H54 (cell line): ENCODE results near the gene PIP4K2B.

Experiments used
- DNase-seq: peaks from one replicate; pipeline ENCODE4 v3.0.0; 2011; ENCODE audit warnings: low spot score, mixed read lengths; ENCODE audit not compliant: insufficient read length
- FAIRE-seq: peaks from 3 replicates; lab custom pipeline; 2011; peaks lifted over from hg19 to GRCh38; lab: Jason Lieb, UNC
- POLR2A ChIP-seq: IDR thresholded peaks from 2 replicates; pipeline ENCODE4 v1.6.1; 2011; ENCODE audit warnings: low read depth, mild to moderate bottlenecking, low read length

PIP4K2B gene

GRCh38 chr17:38799501-38800236, at the start of gene PIP4K2B:
Gene PIP4K2B (minus strand): TSS chr17:38799556. CDS start chr17:38799424, 132 bp downstream.
- DNase-seq = peak; percentile 96
- FAIRE-seq = no peak
- TF ChIP-seq POLR2A = peak; percentile 57; the same call in 1 of the 2 replicates

- no peak for TF ChIP-seq POLR2A
- no peak for DNase-seq
- FAIRE-seq = no peak
These were observed 49.2 kb upstream of the PIP4K2B start for GRCh38 chr17:38848557-38848891.

GRCh38 chr17:38844261-38844757, 45.0 kb upstream of the PIP4K2B start:
- no peak for TF ChIP-seq POLR2A
- no peak for DNase-seq
- FAIRE-seq = no peak

GRCh38 chr17:38825762-38826247, 26.4 kb upstream of the PIP4K2B start:
- FAIRE-seq = no peak
- TF ChIP-seq POLR2A = no peak
- DNase-seq = no peak

- TF ChIP-seq POLR2A = peak; percentile 62
- FAIRE-seq (no peak), DNase-seq (peak; percentile 76)
These were observed 25.8 kb upstream of the PIP4K2B start, which contains the start of gene CWC25 for GRCh38 chr17:38824899-38825761. Gene CWC25 (minus strand): TSS chr17:38825321. CDS start chr17:38825183, 138 bp downstream.

GRCh38 chr17:38815576-38816193, 16.3 kb upstream of the PIP4K2B start:
- TF ChIP-seq POLR2A = no peak
- FAIRE-seq = no peak
- no peak for DNase-seq

GRCh38 chr17:38809828-38810227, 10.5 kb upstream of the PIP4K2B start:
- FAIRE-seq (no peak), DNase-seq (no peak)
- TF ChIP-seq POLR2A = no peak

GRCh38 chr17:38800237-38800760, 943 bp upstream of the PIP4K2B start:
- no peak for DNase-seq
- FAIRE-seq = no peak
- TF ChIP-seq POLR2A = no peak

GRCh38 chr17:38798614-38799500, 499 bp downstream of the PIP4K2B start:
- FAIRE-seq (no peak), DNase-seq (peak; percentile 42)
- peak; percentile 44 for TF ChIP-seq POLR2A

- DNase-seq = no peak
- no peak for TF ChIP-seq POLR2A
- no peak for FAIRE-seq
These were observed 1.5 kb downstream of the PIP4K2B start for GRCh38 chr17:38797828-38798227.

GRCh38 chr17:38797158-38797490, 2.2 kb downstream of the PIP4K2B start:
- no peak for FAIRE-seq
- TF ChIP-seq POLR2A = no peak
- no peak for DNase-seq

- TF ChIP-seq POLR2A = no peak
- DNase-seq = no peak
- no peak for FAIRE-seq
These were observed 2.8 kb downstream of the PIP4K2B start for GRCh38 chr17:38796451-38797157.
